A549 (cell line): ENCODE data around the gene ZNF580.

ENCODE experiments used
- BHLHE40 ChIP-seq: IDR thresholded peaks from 2 replicates; pipeline ENCODE4 v1.6.1; 2012; ENCODE audit warnings: low read depth, low read length, inconsistent platforms
- CBX8 ChIP-seq: fragments of 200-600 bp; sonication (generic); IDR thresholded peaks from 2 replicates; pipeline ENCODE4 v1.6.1; 2016
- CTCF ChIP-seq: fragments of >200 bp; sonication (Bioruptor Twin); formaldehyde crosslinking; IDR thresholded peaks from 3 replicates; pipeline ENCODE4 v1.5.1; 2016
- EHMT2 ChIP-seq: fragments of 200-600 bp; sonication (generic); IDR thresholded peaks from 2 replicates; pipeline ENCODE4 v1.6.1; 2016; ENCODE audit warnings: antibody characterized with exemption, low read depth, mild to moderate bottlenecking, moderate library complexity
- EP300 ChIP-seq, 2 experiments: fragments of >200 bp; sonication (Bioruptor Twin); formaldehyde crosslinking; IDR thresholded peaks; 2 replicates in 1 of 2; 3 replicates in 1 of 2; pipeline ENCODE4 v1.6.1; 2016 to 2017
- FOSL2 ChIP-seq, 2 experiments: fragments of 450-650 bp in 1 of 2; fragments of >200 bp in 1 of 2; sonication (Bioruptor Twin) in 1 of 2; formaldehyde crosslinking; IDR thresholded peaks; 2 replicates each; pipeline versions ENCODE4 v1.5.0 to v1.6.1; 2016 to 2020; ENCODE audit warnings: mild to moderate bottlenecking in 1 of 2, moderate library complexity in 1 of 2
- HDAC2 ChIP-seq: fragments of 200-600 bp; sonication (generic); IDR thresholded peaks from 2 replicates; pipeline ENCODE4 v1.6.1; 2016
- MAX ChIP-seq: IDR thresholded peaks from 2 replicates; pipeline ENCODE4 v1.6.1; 2012
- MYC ChIP-seq: IDR thresholded peaks from 2 replicates; pipeline ENCODE4 v1.6.1; 2012; ENCODE audit warnings: mild to moderate bottlenecking, inconsistent platforms, low read length, improper control_type of control experiment, borderline replicate concordance
- POLR2A ChIP-seq: IDR thresholded peaks from 2 replicates; pipeline ENCODE4 v1.6.1; 2012; ENCODE audit warnings: mild to moderate bottlenecking, low read length
- RARB ChIP-seq: fragments of 250-450 bp; sonication (Bioruptor Pico); IDR thresholded peaks from 2 replicates; pipeline ENCODE4 v1.8.0; 2021; ENCODE audit warnings: mild to moderate bottlenecking, moderate library complexity
- REST ChIP-seq: fragments of 200-600 bp; sonication (generic); IDR thresholded peaks from 2 replicates; pipeline ENCODE4 v1.6.1; 2016; ENCODE audit warnings: antibody characterized with exemption, mild to moderate bottlenecking, moderate library complexity
- USF2 ChIP-seq: fragments of 450-650 bp; IDR thresholded peaks from 2 replicates; pipeline ENCODE4 v1.6.1; 2014; ENCODE audit warnings: antibody characterized with exemption

- no peak for TF ChIP-seq CBX8
- no peak for TF ChIP-seq RARB (CRISPR knock-in tag)
- no peak for TF ChIP-seq POLR2A
- no peak for TF ChIP-seq USF2
- TF ChIP-seq MAX: no peak
- TF ChIP-seq CTCF: no peak
- TF ChIP-seq MYC: no peak
- TF ChIP-seq HDAC2: no peak
- TF ChIP-seq BHLHE40: no peak
- TF ChIP-seq EP300 (IDR thresholded peaks at IDR 0.05): no peak
- TF ChIP-seq REST: no peak
- no peak for TF ChIP-seq FOSL2 (IDR thresholded peaks at IDR 0.05)
- TF ChIP-seq FOSL2 (CRISPR knock-in tag; IDR thresholded peaks at IDR 0.05): no peak
- no peak for TF ChIP-seq EHMT2
Observed at GRCh38 chr19:55636723-55637122, 4.1 kb upstream of the ZNF580 start.
